GM06990 (cell line): Measurements from ENCODE around the gene MORC4.

Experiments
- DNase-seq: peaks from one replicate; pipeline ENCODE4 v3.0.0-alpha.2; 2011; ENCODE audit not compliant: insufficient read length; ENCODE audit errors: extremely low read depth
- H3K27me3 ChIP-seq: replicated peaks from 2 replicates; pipeline ENCODE4 v1.6.0; 2011; ENCODE audit warnings: low read length; ENCODE audit not compliant: control insufficient read depth, insufficient read depth
- H3K36me3 ChIP-seq: 2 replicates; pipeline ENCODE4 v1.5.1; 2011; ENCODE audit warnings: low read length; ENCODE audit not compliant: control insufficient read depth, insufficient read depth
- H3K4me3 ChIP-seq: replicated peaks from 2 replicates; pipeline ENCODE4 v1.5.1; 2011; ENCODE audit warnings: low read depth, mild to moderate bottlenecking, control low read depth, low read length
- CTCF ChIP-seq: IDR thresholded peaks from 2 replicates; pipeline ENCODE4 v1.5.1; 2011; ENCODE audit warnings: low read length, control low read depth, mild to moderate bottlenecking, inconsistent platforms; ENCODE audit not compliant: insufficient read depth, poor library complexity, severe bottlenecking

MORC4 gene

GRCh38 chrX:106906361-106906760, 93.7 kb downstream of the MORC4 start:
- H3K4me3 ChIP-seq: no peak overlapping the region
- no peak for DNase-seq
- H3K36me3 ChIP-seq: no peaks in the 10 kb centered on the region
- no peak for TF ChIP-seq CTCF
- H3K27me3 ChIP-seq: no peaks in the 10 kb centered on the region; the same call in 1 of the 2 replicates

DNA sequence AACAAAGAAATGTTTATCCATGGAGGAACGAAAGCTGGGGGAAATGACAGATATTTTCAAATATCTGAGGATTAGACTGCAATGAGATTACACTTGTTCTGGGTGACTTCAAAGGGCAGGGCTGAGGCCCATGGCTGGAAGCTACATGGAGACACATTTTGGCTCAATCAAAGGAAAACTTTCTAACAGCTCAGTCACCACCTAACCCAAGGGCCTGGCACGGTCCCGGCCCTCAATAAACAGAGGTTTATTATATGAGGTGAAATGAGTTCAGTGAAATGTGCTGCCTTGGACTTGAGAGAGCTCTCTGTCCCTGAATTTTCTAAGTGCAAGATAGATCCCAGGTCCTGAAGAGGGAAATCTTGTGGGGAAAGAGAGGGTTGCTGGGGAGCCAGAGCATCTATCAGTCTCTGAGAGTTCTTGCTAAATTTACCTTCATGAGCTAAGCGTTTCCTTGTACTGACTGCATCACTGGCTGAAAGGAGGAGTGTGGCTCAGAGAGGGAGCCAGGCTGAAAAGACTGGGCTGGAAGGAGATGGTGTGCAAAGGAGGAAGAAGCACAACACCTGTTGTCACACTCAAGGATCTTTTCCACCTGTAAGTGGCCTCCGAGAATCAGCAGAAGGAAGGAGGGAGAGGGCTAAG, 94.8 kb downstream of the MORC4 start:
- no peak overlapping the region for H3K4me3 ChIP-seq
- no peaks in the 10 kb centered on the region; the same call in 1 of the 2 replicates for H3K27me3 ChIP-seq
- no peak for DNase-seq
- TF ChIP-seq CTCF: no peak
- no peaks in the 10 kb centered on the region for H3K36me3 ChIP-seq

DNA sequence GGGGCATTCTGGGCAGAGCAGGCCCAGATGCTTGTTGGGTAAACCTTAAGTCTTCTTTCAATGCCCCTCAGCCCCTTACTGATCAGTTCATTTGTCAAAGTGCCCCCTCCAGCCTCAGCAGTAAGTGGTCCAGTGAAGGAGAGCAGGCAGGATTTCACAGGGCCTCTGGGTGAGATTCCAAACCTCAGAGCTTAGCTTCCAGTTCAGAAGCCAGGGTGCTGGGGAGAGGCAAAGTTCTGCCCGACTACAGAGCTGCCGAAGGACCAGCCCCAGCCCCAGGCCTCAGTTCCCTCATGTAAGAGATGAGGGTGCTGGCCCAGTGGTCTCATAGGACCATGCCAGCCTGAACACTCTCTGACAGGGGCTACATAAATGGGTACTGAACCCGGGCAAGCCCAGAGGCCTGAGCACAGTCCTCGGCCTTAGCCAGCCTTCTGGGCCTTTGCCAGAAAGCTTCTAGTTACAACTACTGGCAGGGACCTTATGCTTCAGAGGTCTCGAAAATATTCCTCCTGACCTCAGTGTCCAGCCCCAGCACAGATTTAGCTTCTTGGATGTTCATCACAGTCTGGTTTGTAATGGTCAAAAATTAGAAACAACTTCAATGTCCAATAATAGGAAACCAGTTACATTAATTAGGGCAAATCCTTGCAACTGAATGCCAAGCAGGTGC, 96.0 kb downstream of the MORC4 start:
- Histone ChIP-seq H3K27me3 (no peaks in the 10 kb centered on the region), H3K4me3 (no peak overlapping the region), H3K36me3 (no peaks in the 10 kb centered on the region)
- no peak for DNase-seq
- no peak for TF ChIP-seq CTCF

DNA sequence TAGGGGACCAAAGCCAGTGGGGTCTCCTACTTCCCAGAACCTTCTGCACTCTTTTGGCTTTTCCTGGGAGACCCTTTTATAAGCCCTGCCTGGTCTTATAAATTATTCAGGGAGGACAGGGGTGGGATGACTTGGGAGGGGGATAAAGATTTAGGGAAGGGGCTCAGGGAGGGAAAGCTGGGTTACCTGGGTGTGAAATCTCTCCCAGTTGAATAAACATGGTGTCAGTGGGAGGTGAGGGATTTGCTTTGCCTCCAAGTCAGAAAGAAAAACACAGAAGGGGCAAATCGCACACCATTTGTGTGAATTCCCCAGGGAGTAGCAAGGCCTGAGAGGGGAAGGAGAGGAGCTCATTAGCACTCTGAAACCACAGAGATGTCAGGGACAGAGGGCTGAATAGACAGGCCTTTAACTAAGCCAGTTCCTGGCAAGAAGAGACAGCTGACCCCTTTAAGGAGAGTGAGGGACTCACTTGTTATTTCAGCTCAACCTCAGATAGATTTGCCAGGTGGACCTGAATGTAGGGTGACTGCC, 96.7 kb downstream of the MORC4 start, which contains the start of gene RIPPLY1:
RIPPLY1 (minus strand) TSS at position 51 of the 534 bp plus-strand sequence. CDS start 54 bp downstream, outside the sequence.
- no peak for TF ChIP-seq CTCF
- DNase-seq: no peak
- H3K27me3 ChIP-seq: no peaks in the 10 kb centered on the region

DNA sequence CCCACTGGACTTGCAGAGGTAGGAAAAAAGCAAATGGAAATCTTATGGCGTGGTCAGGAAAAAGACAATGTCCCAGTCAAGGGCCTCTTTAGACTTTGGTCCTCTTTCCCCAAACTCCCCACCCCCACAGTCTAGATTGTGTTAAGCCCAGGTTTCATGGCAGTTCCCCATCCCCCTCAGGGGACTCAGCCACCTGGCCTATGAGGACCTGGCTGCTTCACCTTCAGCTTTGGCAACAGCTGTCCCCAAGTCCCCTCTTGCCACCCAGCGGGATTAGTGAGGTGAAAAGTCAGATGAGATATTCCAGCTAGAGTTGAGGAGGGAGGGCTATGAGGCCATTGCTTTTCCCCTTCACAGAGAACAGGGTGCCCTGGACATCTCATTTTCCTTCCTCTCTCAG, 97.3 kb downstream of the MORC4 start:
- H3K4me3 ChIP-seq: no peak overlapping the region
- no peak for DNase-seq
- no peaks in the 10 kb centered on the region for H3K27me3 ChIP-seq
- H3K36me3 ChIP-seq: no peaks in the 10 kb centered on the region
- no peak for TF ChIP-seq CTCF

More for the DNA sequence above, 96.7 kb downstream of the MORC4 start, which contains the start of gene RIPPLY1:
- Histone ChIP-seq H3K4me3 (no peak within 1 kb of the TSS), H3K36me3 (no peaks in the 10 kb centered on the region)
